CD14-positive monocyte (primary cell): ENCODE data around the gene CUEDC1. TPM values are rescaled to one million over a fixed set of nuclear protein-coding genes. Genes with fewer than 3 reads are reported as not detected.

Experiments
- DNase-seq, 3 donors: peaks; one replicate each; pipeline ENCODE4 v3.0.0-alpha.2; 2011 to 2022
- H2AFZ ChIP-seq: 2 replicates; pipeline ENCODE4 v1.6.0; 2012; ENCODE audit warnings: mild to moderate bottlenecking, low read depth, low read length, inconsistent platforms; ENCODE audit not compliant: insufficient read depth, poor library complexity, severe bottlenecking
- H3K27ac ChIP-seq, 2 donors: 1 replicate in 1 of 2; 2 replicates in 1 of 2; pipeline ENCODE4 v1.5.1; 2012 to 2013; ENCODE audit warnings: low read length in 2 of 2, control low read depth in 1 of 2, inconsistent platforms in 1 of 2, low read depth in 1 of 2, mild to moderate bottlenecking in 1 of 2
- H3K27me3 ChIP-seq, 2 donors: one replicate each; pipeline versions ENCODE4 v1.6.0 to v1.6.1; 2011 to 2013; ENCODE audit warnings: low read length in 2 of 2; ENCODE audit not compliant: control insufficient read depth in 2 of 2, insufficient read depth in 2 of 2
- H3K36me3 ChIP-seq, 2 donors: replicated peaks in 1 of 2; 1 replicate in 1 of 2; 2 replicates in 1 of 2; pipeline versions ENCODE4 v1.5.1 to v1.6.1; 2012 to 2013; ENCODE audit warnings: low read length in 2 of 2, control low read depth in 1 of 2, inconsistent platforms in 1 of 2, mild to moderate bottlenecking in 1 of 2; ENCODE audit not compliant: insufficient read depth in 2 of 2, control insufficient read depth in 1 of 2
- H3K4me1 ChIP-seq, 2 donors: 1 replicate in 1 of 2; 2 replicates in 1 of 2; pipeline versions ENCODE4 v1.5.1 to v1.6.1; 2012 to 2013; ENCODE audit warnings: low read length in 2 of 2, control low read depth in 1 of 2, inconsistent platforms in 1 of 2, mild to moderate bottlenecking in 1 of 2, moderate library complexity in 1 of 2; ENCODE audit not compliant: insufficient read depth in 2 of 2, control insufficient read depth in 1 of 2
- H3K4me2 ChIP-seq: replicated peaks from 2 replicates; pipeline ENCODE3; 2012; ENCODE audit warnings: low read length, moderate library complexity, mild to moderate bottlenecking; ENCODE audit not compliant: poor library complexity, severe bottlenecking; ENCODE audit errors: extremely low read depth
- H3K4me3 ChIP-seq, 3 experiments: fragments of 200-600 bp in 1 of 3; sonication (generic) in 1 of 3; replicated peaks in 1 of 3; 1 replicate in 2 of 3; 2 replicates in 1 of 3; pipeline ENCODE4 v1.5.1; 2011 to 2013; ENCODE audit warnings: low read length in 3 of 3, mild to moderate bottlenecking in 3 of 3, control low read depth in 2 of 3, low read depth in 2 of 3, inconsistent platforms in 1 of 3, moderate library complexity in 1 of 3
- H3K79me2 ChIP-seq: 2 replicates; pipeline ENCODE4 v1.6.0; 2012; ENCODE audit warnings: mild to moderate bottlenecking, control low read depth, inconsistent platforms, low read length, moderate library complexity; ENCODE audit not compliant: insufficient read depth
- H3K9ac ChIP-seq: 2 replicates; pipeline ENCODE4 v1.6.0; 2017; ENCODE audit warnings: low read length, mild to moderate bottlenecking; ENCODE audit not compliant: insufficient read depth, poor library complexity, severe bottlenecking
- H3K9me3 ChIP-seq, 2 donors: replicated peaks in 1 of 2; 1 replicate in 1 of 2; 2 replicates in 1 of 2; pipeline versions ENCODE4 v1.5.1 to v1.6.1; 2012 to 2013; ENCODE audit warnings: low read length in 2 of 2, control low read depth in 1 of 2; ENCODE audit not compliant: control insufficient read depth in 1 of 2, insufficient read depth in 1 of 2
- H4K20me1 ChIP-seq: 2 replicates; pipeline ENCODE4 v1.6.0; 2012; ENCODE audit warnings: mild to moderate bottlenecking, low read length, control low read depth, moderate library complexity; ENCODE audit not compliant: insufficient read depth
- H3K27ac Mint-ChIP-seq, 7 donors: one replicate each; pipeline ENCODE4 v1.8.0; 2020; ENCODE audit warnings: mild to moderate bottlenecking in 7 of 7, mixed read lengths in 7 of 7, moderate library complexity in 6 of 7, inconsistent platforms in 2 of 7
- H3K27me3 Mint-ChIP-seq, 3 donors: one replicate each; pipeline ENCODE4 v1.8.0; 2021 to 2022; ENCODE audit warnings: low read depth in 3 of 3, mild to moderate bottlenecking in 3 of 3, mixed read lengths in 3 of 3, moderate library complexity in 3 of 3, inconsistent platforms in 1 of 3
- H3K36me3 Mint-ChIP-seq, 2 donors: one replicate each; pipeline ENCODE4 v1.8.0; 2020; ENCODE audit warnings: mixed read lengths in 2 of 2, inconsistent platforms in 1 of 2, mild to moderate bottlenecking in 1 of 2
- H3K4me1 Mint-ChIP-seq: one replicate; pipeline ENCODE4 v1.8.0; 2020; ENCODE audit warnings: mild to moderate bottlenecking, mixed read lengths
- H3K4me3 Mint-ChIP-seq, 2 donors: one replicate each; pipeline ENCODE4 v1.8.0; 2020; ENCODE audit warnings: mild to moderate bottlenecking in 2 of 2, mixed read lengths in 2 of 2, moderate library complexity in 1 of 2
- H3K9me3 Mint-ChIP-seq, 7 donors: one replicate each; pipeline ENCODE4 v1.8.0; 2020 to 2022; ENCODE audit warnings: mixed read lengths in 7 of 7, mild to moderate bottlenecking in 6 of 7, moderate library complexity in 6 of 7, inconsistent platforms in 2 of 7
- CTCF ChIP-seq: fragments of 200-600 bp; IDR thresholded peaks from one replicate; pipeline ENCODE4 v1.8.0; 2022; ENCODE audit warnings: antibody characterized with exemption, mild to moderate bottlenecking
- WGBS: methylation state at CpG from one replicate; pipeline ENCODE4 v1.1.5; 2013; ENCODE audit warnings: missing lambda C conversion rate; ENCODE audit not compliant: insufficient coverage; 5-methylcytosine and 5-hydroxymethylcytosine counted together
- intact Hi-C, 2 donors: fragments of 100-400 bp; cut with micrococcal nuclease; formaldehyde crosslinking; loops; one replicate each; pipeline versions ENCODE4 v1.15.0 to v1.15.1; 2023
- polyA plus RNA-seq, 3 donors: library from polyadenylated mRNA; depleted of rRNA in 1 of 3; unstranded in 2 of 3; stranded (reverse) in 1 of 3; fragments of 300-500 nt in 2 of 3; fragments of >200 nt in 1 of 3; fragmentation: Illumina TruSeq in 2 of 3; gene quantifications; 1 replicate in 2 of 3; 2 replicates in 1 of 3; pipeline ENCODE4 v1.2.3, GENCODE V29; 2012 to 2021

Gene CUEDC1
- polyA plus RNA-seq, 3 donors: 4.2 to 31.0 (median 4.3) TPM

GRCh38 chr17:57874434-57875289 is 80.5 kb downstream of the CUEDC1 start:
- H3K9me3 ChIP-seq: no peaks in the 10 kb centered on the region
- peaks cover 17% of the 10 kb centered on the region for H4K20me1 ChIP-seq
- no peak overlapping the region for H3K27ac Mint-ChIP-seq
- 3% methylated on average over 20 of the region's 33 CpGs for WGBS
- H3K4me3 ChIP-seq: peak overlapping the region in 2 of 3 experiments; percentile 4 to 59
- peak overlapping the region; percentile 63 for H3K4me2 ChIP-seq
- H3K4me1 Mint-ChIP-seq: peaks cover 56% of the 10 kb centered on the region
- H3K27ac ChIP-seq: no peak overlapping the region
- H3K36me3 Mint-ChIP-seq: peaks cover 52 to 75% of the 10 kb centered on the region in 2 donors
- peaks cover 0 to 3% (median 0%) of the 10 kb centered on the region in 7 donors for H3K9me3 Mint-ChIP-seq
- peaks cover 12 to 58% of the 10 kb centered on the region in 2 donors for H3K36me3 ChIP-seq
- TF ChIP-seq CTCF: no peak
- H3K27me3 Mint-ChIP-seq: peaks cover 11 to 14% (median 11%) of the 10 kb centered on the region in 3 donors
- intact Hi-C loops: loop anchor here in 1 of 2 donors (5.0 kb wide), 1 partner anchor 53 kb away; no protein-coding TSS in a partner anchor
- H3K4me1 ChIP-seq: peaks cover 35 to 47% of the 10 kb centered on the region in 2 donors
- DNase-seq: peak in 2 of 3 donors; percentile 37 to 47
- H2AFZ ChIP-seq: peak overlapping the region; percentile 37
- H3K27me3 ChIP-seq: no peaks in the 10 kb centered on the region
- no peaks in the 10 kb centered on the region for H3K79me2 ChIP-seq
- peak overlapping the region; percentile 68 to 73 for H3K4me3 Mint-ChIP-seq
- peak overlapping the region; percentile 18 for H3K9ac ChIP-seq

GRCh38 chr17:57874058-57874419 is 81.2 kb downstream of the CUEDC1 start:
- H3K27me3 ChIP-seq: no peaks in the 10 kb centered on the region
- Mint-ChIP-seq H3K9me3 (peaks cover 0 to 3% (median 0%) of the 10 kb centered on the region in 7 donors), H3K27ac (no peak overlapping the region)

More at GRCh38 chr17:57874058-57874419, 81.2 kb downstream of the CUEDC1 start:
- H3K27ac ChIP-seq: no peak overlapping the region
- no peak overlapping the region for H3K9ac ChIP-seq
- Mint-ChIP-seq H3K4me1 (peaks cover 55% of the 10 kb centered on the region), H3K27me3 (peaks cover 11 to 14% (median 13%) of the 10 kb centered on the region in 3 donors), H3K36me3 (peaks cover 48 to 75% of the 10 kb centered on the region in 2 donors), H3K4me3 (peak overlapping the region; percentile 43 to 73)
- H3K4me1 ChIP-seq: peaks cover 40 to 53% of the 10 kb centered on the region in 2 donors
- peak overlapping the region; percentile 63 for H3K4me2 ChIP-seq
- intact Hi-C loops: loop anchor here in 1 of 2 donors (5.0 kb wide), 1 partner anchor 53 kb away; no protein-coding TSS in a partner anchor
- peaks cover 17% of the 10 kb centered on the region for H4K20me1 ChIP-seq
- peak overlapping the region in 1 of 3 experiments; percentile 59 for H3K4me3 ChIP-seq
- peaks cover 8 to 57% of the 10 kb centered on the region in 2 donors for H3K36me3 ChIP-seq
- H2AFZ ChIP-seq: peak overlapping the region; percentile 37
- no peaks in the 10 kb centered on the region for H3K9me3 ChIP-seq
- 10% methylated on average over 7 of the region's 7 CpGs for WGBS
- TF ChIP-seq CTCF: no peak
- no peak for DNase-seq
- H3K79me2 ChIP-seq: no peaks in the 10 kb centered on the region
